Gastroesophageal sphincter (tissue), 3 donors: ENCODE results near the gene IMMP2L.

ENCODE experiments used
- CTCF ChIP-seq, 4 experiments: fragments of 200-600 bp in 2 of 4; fragments of 450-650 bp in 2 of 4; sonication (generic) in 1 of 4; IDR thresholded peaks; one replicate each; pipeline ENCODE4 v1.5.1; 2017 to 2019; ENCODE audit warnings: antibody characterized with exemption in 4 of 4, mild to moderate bottlenecking in 2 of 4, moderate library complexity in 2 of 4
- EP300 ChIP-seq: sonication (generic); formaldehyde crosslinking; IDR thresholded peaks from one replicate; pipeline ENCODE4 v1.6.1; 2017; ENCODE audit warnings: antibody characterized with exemption, mild to moderate bottlenecking
- POLR2A ChIP-seq, 2 donors: fragments of 450-650 bp; IDR thresholded peaks; one replicate each; pipeline ENCODE4 v1.6.1; 2017; ENCODE audit warnings: antibody characterized with exemption in 2 of 2, mild to moderate bottlenecking in 2 of 2, moderate library complexity in 1 of 2
- POLR2AphosphoS5 ChIP-seq: sonication (generic); formaldehyde crosslinking; IDR thresholded peaks from one replicate; pipeline ENCODE4 v1.6.1; 2017; ENCODE audit warnings: antibody characterized with exemption

GRCh38 chr7:111056371-111056770 lies 505.9 kb downstream of the IMMP2L start:
- no peak for TF ChIP-seq POLR2AphosphoS5
- no peak for TF ChIP-seq CTCF (IDR thresholded peaks at IDR 0.05)
- TF ChIP-seq POLR2A (IDR thresholded peaks at IDR 0.05) = no peak
- no peak for TF ChIP-seq EP300
